Natural killer cell (primary cell): ENCODE results near the gene PLXNC1. TPM values are rescaled to one million over a fixed set of nuclear protein-coding genes. Genes with fewer than 3 reads are reported as not detected.

ENCODE experiments used
- ATAC-seq, 3 donors: fragments of 150-1000 bp in 2 of 3; fragments of 200-7000 bp in 1 of 3; cut with Tn5 transposase; 1 replicate in 1 of 3; 2 replicates in 2 of 3; pipeline ENCODE4 v1.10.0; 2021; ENCODE audit warnings: mild to moderate bottlenecking in 2 of 3, moderate library complexity in 2 of 3
- DNase-seq, 2 donors: peaks; one replicate each; pipeline versions ENCODE4 v3.0.0 to v3.0.0-alpha.2; 2013 to 2021; ENCODE audit warnings: mixed read lengths in 1 of 2
- H3K27ac ChIP-seq: one replicate; pipeline ENCODE4 v1.5.1; 2013; ENCODE audit warnings: mild to moderate bottlenecking, low read length
- H3K27me3 ChIP-seq: one replicate; pipeline ENCODE4 v1.6.1; 2013; ENCODE audit warnings: low read length; ENCODE audit not compliant: control insufficient read depth, insufficient read depth
- H3K36me3 ChIP-seq: one replicate; pipeline ENCODE4 v1.6.1; 2013; ENCODE audit warnings: low read length; ENCODE audit not compliant: control insufficient read depth, insufficient read depth
- H3K4me1 ChIP-seq: one replicate; pipeline ENCODE4 v1.6.1; 2013; ENCODE audit warnings: low read length; ENCODE audit not compliant: control insufficient read depth, insufficient read depth
- H3K4me3 ChIP-seq: one replicate; pipeline ENCODE4 v1.5.1; 2013; ENCODE audit warnings: low read length
- H3K9me3 ChIP-seq: one replicate; pipeline ENCODE4 v1.6.1; 2013; ENCODE audit warnings: low read length; ENCODE audit not compliant: control insufficient read depth, insufficient read depth
- H3K27ac Mint-ChIP-seq, 2 donors: one replicate each; pipeline ENCODE4 v1.8.0; 2022; ENCODE audit warnings: mild to moderate bottlenecking in 2 of 2, mixed read lengths in 2 of 2, moderate library complexity in 1 of 2
- H3K27me3 Mint-ChIP-seq, 2 donors: one replicate each; pipeline ENCODE4 v1.8.0; 2022; ENCODE audit warnings: low read depth in 2 of 2, mixed read lengths in 2 of 2
- H3K36me3 Mint-ChIP-seq: one replicate; pipeline ENCODE4 v1.8.0; 2022; ENCODE audit warnings: mixed read lengths
- H3K4me1 Mint-ChIP-seq, 2 donors: one replicate each; pipeline ENCODE4 v1.8.0; 2022; ENCODE audit warnings: mixed read lengths in 2 of 2
- H3K4me3 Mint-ChIP-seq: one replicate; pipeline ENCODE4 v1.8.0; 2022; ENCODE audit warnings: mild to moderate bottlenecking, moderate library complexity, mixed read lengths
- H3K9me3 Mint-ChIP-seq, 2 donors: one replicate each; pipeline ENCODE4 v1.8.0; 2022; ENCODE audit warnings: mixed read lengths in 2 of 2
- WGBS: methylation state at CpG from one replicate; pipeline ENCODE4 v1.1.7; 2013; ENCODE audit warnings: missing lambda C conversion rate; ENCODE audit not compliant: insufficient coverage; 5-methylcytosine and 5-hydroxymethylcytosine counted together
- intact Hi-C: fragments of 100-400 bp; cut with micrococcal nuclease; formaldehyde crosslinking; loops from one replicate; pipeline ENCODE4 v1.14.2; 2022
- total RNA-seq, 4 donors: library from RNA; stranded (reverse); fragments of 120-200 nt in 1 of 4; gene quantifications; one replicate each; pipeline versions ENCODE4 v1.2.3 to v1.2.4, GENCODE V29; 2013 to 2022
- TF ChIP-seq, protein P1 (sequence below): fragments of 200-600 bp; IDR thresholded peaks from one replicate; pipeline ENCODE4 v1.8.0; 2022; ENCODE audit warnings: antibody characterized with exemption

Gene PLXNC1
- total RNA-seq, 3 donors from 2014 or later (not counting 1 experiment from before 2014, with no cell fraction given): 22.0 to 30.7 (median 26.5) TPM

- H3K36me3 ChIP-seq: peaks cover 6% of the 10 kb centered on the region
- H3K27ac ChIP-seq: no peak overlapping the region
- Mint-ChIP-seq H3K36me3 (no peaks in the 10 kb centered on the region), H3K9me3 (no peaks in the 10 kb centered on the region), H3K27me3 (no peaks in the 10 kb centered on the region), H3K27ac (no peak overlapping the region), H3K4me1 (peaks cover 13 to 41% of the 10 kb centered on the region in 2 donors), H3K4me3 (no peak overlapping the region)
- DNase-seq (no peak), ATAC-seq (no peak)
- H3K4me3 ChIP-seq: no peak overlapping the region
- H3K9me3 ChIP-seq: no peaks in the 10 kb centered on the region
- H3K4me1 ChIP-seq: no peaks in the 10 kb centered on the region
- intact Hi-C loops: no loop called here
- no peaks in the 10 kb centered on the region for H3K27me3 ChIP-seq
- TF ChIP-seq, protein P1, sequence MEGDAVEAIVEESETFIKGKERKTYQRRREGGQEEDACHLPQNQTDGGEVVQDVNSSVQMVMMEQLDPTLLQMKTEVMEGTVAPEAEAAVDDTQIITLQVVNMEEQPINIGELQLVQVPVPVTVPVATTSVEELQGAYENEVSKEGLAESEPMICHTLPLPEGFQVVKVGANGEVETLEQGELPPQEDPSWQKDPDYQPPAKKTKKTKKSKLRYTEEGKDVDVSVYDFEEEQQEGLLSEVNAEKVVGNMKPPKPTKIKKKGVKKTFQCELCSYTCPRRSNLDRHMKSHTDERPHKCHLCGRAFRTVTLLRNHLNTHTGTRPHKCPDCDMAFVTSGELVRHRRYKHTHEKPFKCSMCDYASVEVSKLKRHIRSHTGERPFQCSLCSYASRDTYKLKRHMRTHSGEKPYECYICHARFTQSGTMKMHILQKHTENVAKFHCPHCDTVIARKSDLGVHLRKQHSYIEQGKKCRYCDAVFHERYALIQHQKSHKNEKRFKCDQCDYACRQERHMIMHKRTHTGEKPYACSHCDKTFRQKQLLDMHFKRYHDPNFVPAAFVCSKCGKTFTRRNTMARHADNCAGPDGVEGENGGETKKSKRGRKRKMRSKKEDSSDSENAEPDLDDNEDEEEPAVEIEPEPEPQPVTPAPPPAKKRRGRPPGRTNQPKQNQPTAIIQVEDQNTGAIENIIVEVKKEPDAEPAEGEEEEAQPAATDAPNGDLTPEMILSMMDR: no peak
- WGBS: 90% methylated on average over 8 of the region's 8 CpGs
These were observed 18.8 kb downstream of the PLXNC1 start for GRCh38 chr12:94167071-94167755.

GRCh38 chr12:94167756-94168416 is 19.5 kb downstream of the PLXNC1 start:
- WGBS: 57% methylated on average over 6 of the region's 9 CpGs
- Histone ChIP-seq H3K27ac (no peak overlapping the region), H3K36me3 (peaks cover 6% of the 10 kb centered on the region), H3K27me3 (no peaks in the 10 kb centered on the region), H3K4me3 (no peak overlapping the region), H3K9me3 (no peaks in the 10 kb centered on the region), H3K4me1 (no peaks in the 10 kb centered on the region)
- H3K4me1 Mint-ChIP-seq: peaks cover 15 to 42% of the 10 kb centered on the region in 2 donors
- TF ChIP-seq, protein P1: no peak
- no peak overlapping the region for H3K27ac Mint-ChIP-seq
- H3K36me3 Mint-ChIP-seq: no peaks in the 10 kb centered on the region
- intact Hi-C loops: no loop called here
- no peak overlapping the region for H3K4me3 Mint-ChIP-seq
- H3K9me3 Mint-ChIP-seq: no peaks in the 10 kb centered on the region
- H3K27me3 Mint-ChIP-seq: no peaks in the 10 kb centered on the region
- ATAC-seq: no peak
- DNase-seq: no peak

- WGBS: 30% methylated on average over 1 of the region's 1 CpG
- no peaks in the 10 kb centered on the region for H3K27me3 Mint-ChIP-seq
- no peaks in the 10 kb centered on the region for H3K9me3 Mint-ChIP-seq
- no peak overlapping the region for H3K4me3 Mint-ChIP-seq
- TF ChIP-seq, protein P1: no peak
- Histone ChIP-seq H3K27ac (no peak overlapping the region), H3K4me3 (no peak overlapping the region), H3K9me3 (no peaks in the 10 kb centered on the region), H3K27me3 (no peaks in the 10 kb centered on the region), H3K36me3 (peaks cover 6% of the 10 kb centered on the region), H3K4me1 (peaks cover 13% of the 10 kb centered on the region)
- intact Hi-C loops: no loop called here
- no peak for ATAC-seq
- no peak overlapping the region for H3K27ac Mint-ChIP-seq
- peaks cover 31 to 48% of the 10 kb centered on the region in 2 donors for H3K4me1 Mint-ChIP-seq
- no peaks in the 10 kb centered on the region for H3K36me3 Mint-ChIP-seq
- no peak for DNase-seq
These were observed 21.1 kb downstream of the PLXNC1 start for GRCh38 chr12:94169495-94169894.
